Hematopoietic multipotent progenitor cell (in vitro differentiated cells): ENCODE measurements around the gene TENM3. TPM values are rescaled to one million over a fixed set of nuclear protein-coding genes. Genes with fewer than 3 reads are reported as not detected.
"Not testable (repeated sequence)": the region's sequence is repeated elsewhere in the genome, so short reads cannot be mapped to it uniquely, and the experiment has no call there.

ENCODE experiments used
- DNase-seq, 3 donors: peaks; one replicate each; pipeline ENCODE4 v3.0.0-alpha.2; 2011 to 2015; ENCODE audit warnings: low read depth in 2 of 3, low spot score in 2 of 3
- total RNA-seq: library from RNA; depleted of rRNA; stranded (reverse); fragments of >200 nt; gene quantifications from one replicate; pipeline ENCODE4 v1.2.3, GENCODE V29; 2012

Gene TENM3
- total RNA-seq, 1 donor = not detected

GRCh38 chr4:182225257-182225852 is 17.8 kb upstream of the TENM3 start:
- DNase-seq = no peak

GRCh38 chr4:182227611-182228010 is 15.6 kb upstream of the TENM3 start:
- DNase-seq = no peak

DNA sequence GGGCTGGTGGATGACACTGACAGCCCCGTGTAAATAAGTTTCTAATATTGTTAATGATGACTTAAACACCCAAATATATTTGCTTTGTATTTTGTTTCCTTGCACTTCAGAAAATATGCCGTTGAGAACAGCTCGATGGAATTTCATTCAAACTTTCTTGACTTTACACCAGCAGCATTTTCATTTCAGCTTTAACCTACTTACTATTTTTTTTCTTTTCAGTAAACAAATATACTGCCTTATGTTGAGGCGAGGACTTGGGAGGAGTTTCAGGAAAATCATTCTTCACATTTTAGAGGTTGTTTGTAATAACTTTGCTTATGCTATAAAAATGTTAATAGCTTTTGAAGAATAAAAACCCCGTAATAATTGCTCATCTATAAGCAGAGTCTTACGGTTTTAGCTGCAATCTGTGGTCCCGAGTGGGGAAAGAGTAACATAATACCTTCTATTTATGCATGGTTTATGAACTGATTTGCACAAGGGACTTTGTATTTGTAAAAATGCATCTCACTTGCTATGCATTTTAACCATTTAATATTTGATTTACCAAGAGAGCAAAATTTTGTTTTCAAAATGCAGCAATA is 14.1 kb upstream of the TENM3 start:
- DNase-seq = no peak

GRCh38 chr4:182230256-182230655 is 12.9 kb upstream of the TENM3 start:
- no peak for DNase-seq

DNA sequence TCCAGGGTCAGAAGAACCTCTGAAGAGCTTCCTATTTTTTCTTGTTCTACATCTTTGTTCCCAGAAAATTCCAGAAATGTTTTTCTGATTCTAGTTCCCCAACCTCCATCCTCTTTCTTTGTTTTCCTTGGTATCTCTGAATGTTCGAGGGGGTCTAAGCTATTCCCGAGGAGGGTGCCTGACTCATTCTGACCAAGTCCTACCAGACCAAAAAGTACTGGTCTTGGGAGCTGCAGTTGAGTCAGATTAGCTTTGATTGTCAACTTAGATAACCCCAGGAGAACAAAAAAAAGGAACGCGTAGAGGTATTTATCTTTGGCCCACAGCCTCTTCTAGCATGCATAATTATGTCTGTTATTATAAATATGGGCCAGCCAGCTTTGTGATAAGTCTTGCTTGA is 12.1 kb upstream of the TENM3 start:
- DNase-seq = no peak

GRCh38 chr4:182231496-182231895 is 11.7 kb upstream of the TENM3 start:
- no peak for DNase-seq

GRCh38 chr4:182233310-182234090 is 9.7 kb upstream of the TENM3 start:
- DNase-seq = no peak

DNA sequence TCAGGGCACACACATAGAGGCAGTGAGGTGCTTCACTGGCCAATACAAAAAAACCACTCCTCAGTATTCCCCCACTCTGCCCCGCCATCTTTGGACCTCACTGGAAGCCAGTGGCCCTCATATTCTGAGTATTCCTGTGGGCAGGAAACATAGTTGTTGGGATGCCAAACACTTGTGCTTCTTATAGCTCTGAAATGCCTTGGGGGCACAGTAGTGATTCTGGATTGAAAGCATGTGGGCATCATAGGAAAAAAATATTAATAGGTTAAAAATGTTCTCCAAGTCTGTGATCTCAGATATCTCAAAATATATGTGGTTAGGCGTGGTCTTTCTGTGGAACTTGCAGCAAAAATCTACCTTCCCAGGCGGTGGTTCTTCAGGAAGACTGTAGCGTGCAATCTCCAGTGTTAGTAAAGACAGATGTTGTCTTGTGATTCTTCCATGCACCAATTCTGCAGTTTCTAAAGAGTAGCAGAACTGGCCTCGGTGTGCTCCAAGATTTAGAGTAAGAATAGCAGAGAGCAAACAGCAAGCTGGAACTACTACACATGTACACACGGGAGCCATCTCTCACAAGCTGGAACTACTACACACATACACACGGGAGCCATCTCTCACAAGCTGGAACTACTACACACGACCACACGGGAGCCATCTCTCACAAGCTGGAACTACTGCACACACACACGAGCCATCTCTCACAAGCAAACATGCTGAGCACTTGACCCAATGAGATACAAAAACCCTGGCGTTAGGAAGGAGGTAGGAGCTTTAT is 8.0 kb upstream of the TENM3 start:
- DNase-seq = no peak

GRCh38 chr4:182236186-182236585 is 7.0 kb upstream of the TENM3 start:
- DNase-seq = no peak

DNA sequence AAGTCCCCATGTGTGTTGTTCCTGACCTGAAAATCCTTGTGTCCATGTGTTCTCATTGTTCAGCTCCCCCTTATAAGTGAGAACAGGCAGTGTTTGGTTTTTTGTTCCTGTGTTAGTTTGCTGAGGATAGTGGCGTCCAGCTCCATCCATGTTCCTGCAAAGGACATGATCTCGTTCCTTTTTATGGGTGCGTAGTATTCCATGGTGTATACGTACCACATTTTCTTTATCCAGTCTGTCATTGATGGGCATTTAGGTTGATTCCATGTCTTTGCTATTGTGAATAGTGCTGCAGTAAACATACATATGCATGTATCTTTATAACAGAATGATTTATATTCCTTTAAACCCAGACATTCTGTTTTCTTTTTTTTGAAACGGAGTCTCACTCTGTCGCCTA is 6.2 kb upstream of the TENM3 start:
- DNase-seq = not testable (repeated sequence)

DNA sequence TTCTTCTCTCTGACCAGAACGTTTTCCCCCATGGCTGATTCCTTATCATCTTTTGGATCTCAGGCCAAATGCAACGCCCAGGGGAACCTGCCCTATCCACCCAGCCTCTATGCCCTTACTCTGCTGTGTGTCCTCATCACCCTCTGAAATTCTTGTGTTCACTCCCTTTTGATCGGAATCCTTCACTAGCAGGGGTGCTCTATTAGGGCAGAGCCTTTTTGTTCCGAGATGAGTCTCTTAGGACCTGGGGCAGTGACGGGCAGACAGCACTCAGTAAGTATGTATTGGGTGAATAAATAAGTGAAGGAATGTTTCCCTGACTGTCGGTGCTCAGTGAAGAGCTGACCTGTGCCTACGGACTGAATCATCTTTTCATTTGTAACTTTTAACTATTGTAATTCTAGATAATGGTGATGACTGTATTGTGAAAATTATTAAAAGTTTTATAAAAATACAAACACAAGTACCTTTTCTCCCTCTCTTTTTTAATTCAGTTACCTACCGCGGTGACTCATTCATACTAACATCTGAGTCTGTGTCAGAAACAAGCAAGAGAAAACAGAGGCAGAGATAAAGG is 4.8 kb upstream of the TENM3 start:
- DNase-seq = no peak

GRCh38 chr4:182240161-182241130 is 2.8 kb upstream of the TENM3 start:
- no peak for DNase-seq

DNA sequence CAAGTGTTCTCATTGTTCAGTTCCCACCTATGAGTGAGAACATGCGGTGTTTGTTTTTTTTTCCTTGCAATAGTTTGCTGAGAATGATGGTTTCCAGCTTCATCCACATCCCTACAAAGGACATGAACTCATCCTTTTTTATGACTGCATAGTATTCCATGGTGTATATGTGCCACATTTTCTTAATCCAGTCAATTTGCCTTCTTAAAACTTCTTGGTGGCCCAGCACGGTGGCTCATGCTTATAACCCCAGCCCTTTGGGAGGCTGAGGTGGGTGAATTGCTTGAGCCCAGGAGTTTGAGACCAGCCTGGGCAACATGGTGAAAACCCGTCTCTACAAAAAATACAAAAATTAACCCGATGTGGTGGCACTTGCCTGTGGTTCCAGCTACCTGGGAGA is 942 bp upstream of the TENM3 start:
- not testable (repeated sequence) for DNase-seq

DNA sequence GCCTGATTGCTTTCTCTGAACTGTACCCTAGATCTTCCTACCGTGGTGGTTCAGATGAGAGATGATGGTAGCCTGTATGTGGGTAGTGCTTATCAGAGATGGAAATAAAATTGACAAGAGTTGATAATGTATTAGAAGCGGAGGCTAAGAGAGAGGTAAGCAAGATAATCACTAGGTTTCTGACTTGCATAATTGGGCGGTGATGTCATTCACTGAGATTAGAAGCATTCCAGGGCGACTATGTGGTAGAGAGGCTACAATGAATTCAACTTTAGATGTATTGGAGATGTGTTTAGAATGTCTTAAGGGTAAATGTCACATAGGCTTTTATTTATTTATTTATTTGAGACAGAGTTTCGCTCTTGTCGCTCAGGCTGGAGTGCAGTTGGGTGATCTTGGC is 415 bp upstream of the TENM3 start:
- no peak for DNase-seq

DNA sequence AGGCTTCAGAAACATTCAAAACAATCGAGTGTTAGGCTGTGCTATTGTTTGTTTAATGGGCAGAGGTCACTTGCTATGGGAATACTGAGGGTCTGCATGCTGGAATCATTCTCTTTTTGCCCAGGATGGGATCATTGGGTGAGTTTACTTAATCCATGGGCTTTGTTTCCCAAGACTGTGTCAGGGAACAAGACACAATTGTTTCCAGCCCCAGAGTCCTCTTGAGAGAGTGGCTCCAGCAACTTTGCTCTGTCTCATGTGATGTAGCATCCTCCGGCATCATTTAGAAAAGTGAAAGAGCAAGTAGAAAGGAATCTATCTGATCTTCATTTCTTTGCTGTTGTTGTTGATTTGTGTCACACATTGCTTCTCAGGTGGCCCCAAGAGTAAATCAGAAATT is 1.8 kb downstream of the TENM3 start:
- no peak for DNase-seq

GRCh38 chr4:182245541-182246215 is 2.5 kb downstream of the TENM3 start:
- DNase-seq = no peak

DNA sequence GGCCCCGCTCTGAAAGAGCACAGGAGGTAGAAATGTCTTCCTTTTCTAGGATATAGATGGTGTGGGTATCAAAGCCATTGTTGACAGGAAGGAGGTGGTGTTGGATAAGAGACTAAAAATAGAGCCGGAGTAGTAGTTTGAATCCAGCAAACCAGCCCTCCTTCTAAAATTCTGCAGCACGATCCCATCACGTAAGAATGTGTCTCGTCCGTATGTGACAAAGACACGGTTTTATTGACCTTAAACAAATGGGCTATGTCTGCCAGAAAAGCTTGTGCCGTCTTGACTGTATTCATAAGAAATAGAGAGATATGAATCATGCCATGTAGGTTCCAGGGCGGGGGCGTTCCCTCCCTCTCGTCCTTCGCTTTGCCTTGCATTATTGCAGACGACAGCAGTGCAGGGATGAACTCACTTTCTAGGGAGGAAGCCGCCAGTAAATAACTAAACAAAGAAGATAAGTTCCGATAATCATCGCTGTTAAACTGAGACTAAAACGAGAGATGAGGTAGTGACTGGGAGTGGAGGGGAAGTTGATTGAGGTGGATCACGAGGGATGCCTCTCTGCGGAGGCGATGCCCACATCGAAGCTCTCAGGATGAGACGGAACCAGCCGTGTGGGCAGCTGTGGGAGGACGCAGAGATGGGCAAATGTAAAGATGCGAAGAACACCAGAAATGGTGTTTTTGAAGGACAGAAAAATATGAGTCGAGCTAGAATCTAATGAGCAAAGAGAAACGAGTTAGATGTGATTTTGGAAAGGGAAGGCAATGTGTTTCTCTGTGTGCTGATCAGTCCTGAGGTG is 3.4 kb downstream of the TENM3 start:
- DNase-seq = no peak

DNA sequence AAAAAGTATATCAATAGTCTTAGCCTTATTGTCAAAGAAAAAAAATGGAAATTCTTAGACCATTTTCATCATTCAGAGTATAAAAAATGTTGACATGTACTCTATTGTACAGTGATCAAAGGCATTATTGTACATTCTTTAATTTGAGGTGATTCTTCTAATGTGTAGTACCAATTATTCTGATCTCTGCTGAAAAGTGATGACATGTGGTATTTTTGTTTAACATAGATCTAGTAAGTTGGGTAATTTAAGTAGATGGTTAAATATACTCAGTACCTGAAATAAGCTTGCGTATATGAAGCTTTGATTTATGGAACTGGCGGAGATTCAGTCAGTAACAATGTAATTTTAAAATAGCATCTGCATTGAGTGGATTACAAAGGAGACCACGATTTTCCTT is 5.1 kb downstream of the TENM3 start:
- DNase-seq = no peak

DNA sequence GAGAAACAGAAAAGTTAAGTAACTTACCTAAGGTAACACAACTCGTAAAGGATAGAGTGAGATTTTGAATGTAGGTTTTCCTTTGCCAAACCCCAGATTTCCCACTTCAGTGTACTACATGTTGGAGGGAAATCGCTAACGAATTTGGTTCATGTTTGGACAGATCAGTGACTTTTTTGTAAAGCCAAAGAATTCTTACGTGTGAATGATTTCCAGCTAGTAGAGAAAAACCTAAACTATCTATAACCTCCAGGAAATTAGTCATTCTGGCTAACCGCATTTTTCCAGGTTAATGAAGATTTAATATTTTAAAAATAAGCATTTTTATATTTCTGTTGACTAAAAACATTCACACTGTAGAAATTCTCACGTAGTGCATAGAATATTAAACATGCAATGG is 7.2 kb downstream of the TENM3 start:
- no peak for DNase-seq
